IMR-90 (cell line): ENCODE measurements around the gene KRT7. TPM values are rescaled to one million over a fixed set of nuclear protein-coding genes. Genes with fewer than 3 reads are reported as not detected.

ENCODE experiments used
- ATAC-seq: fragments of 200-7000 bp; cut with Tn5 transposase; 2 replicates; pipeline ENCODE4 v1.9.1; 2020; ENCODE audit warnings: low read depth, mild to moderate bottlenecking, moderate library complexity
- BruUV-seq: library from RNA; stranded (reverse); fragments of 400-500 nt; replicated peaks from 2 replicates; lab custom pipeline; 2021; lab: Mats Ljungman, UMichigan
- CTCF ChIA-PET: fragments of 300-600 bp; formaldehyde crosslinking; extraction: SDS; loops from one replicate; lab custom pipeline; 2021; ENCODE audit warnings: antibody characterized with exemption; lab: Yijun Ruan, JAX
- POLR2A ChIA-PET: fragments of 300-600 bp; sonication (Branson Sonifier 250); formaldehyde crosslinking; loops from one replicate; lab custom pipeline; 2022; ENCODE audit warnings: antibody characterized with exemption; ENCODE audit not compliant: unreplicated experiment; lab: Charles Lee
- DNase-seq: peaks from one replicate; pipeline ENCODE4 v3.0.0; 2013
- H2AFZ ChIP-seq: replicated peaks from 2 replicates; pipeline ENCODE3; 2013; ENCODE audit warnings: low read length, mild to moderate bottlenecking; ENCODE audit not compliant: poor library complexity
- H2AK5ac ChIP-seq: 2 replicates; pipeline ENCODE4 v1.6.1; 2013; ENCODE audit warnings: low read depth, low read length, inconsistent platforms
- H2AK9ac ChIP-seq: replicated peaks from 2 replicates; pipeline ENCODE3; 2013; ENCODE audit warnings: mild to moderate bottlenecking, low read depth, low read length, moderate library complexity; ENCODE audit not compliant: poor library complexity
- H2BK120ac ChIP-seq: 2 replicates; pipeline ENCODE4 v1.6.1; 2013; ENCODE audit warnings: low read depth, low read length, inconsistent platforms
- H2BK15ac ChIP-seq: 3 replicates; pipeline ENCODE4 v1.6.1; 2013; ENCODE audit warnings: low read depth, low read length, inconsistent platforms
- H2BK20ac ChIP-seq: 2 replicates; pipeline ENCODE4 v1.6.1; 2013; ENCODE audit warnings: low read depth, mild to moderate bottlenecking, inconsistent platforms, low read length, moderate library complexity
- H2BK5ac ChIP-seq: 2 replicates; pipeline ENCODE4 v1.6.1; 2013; ENCODE audit warnings: mild to moderate bottlenecking, low read depth, low read length, inconsistent platforms; ENCODE audit not compliant: poor library complexity, severe bottlenecking
- H3K14ac ChIP-seq: replicated peaks from 2 replicates; pipeline ENCODE4 v1.6.1; 2013; ENCODE audit warnings: low read depth, low read length, inconsistent platforms
- H3K18ac ChIP-seq: 2 replicates; pipeline ENCODE4 v1.6.1; 2013; ENCODE audit warnings: low read depth, low read length, control low read depth
- H3K23ac ChIP-seq: 2 replicates; pipeline ENCODE4 v1.6.1; 2013; ENCODE audit warnings: low read depth, low read length, inconsistent platforms
- H3K27ac ChIP-seq: 2 replicates; pipeline ENCODE4 v1.5.1; 2013; ENCODE audit warnings: mild to moderate bottlenecking, control low read depth, low read length; ENCODE audit not compliant: insufficient read depth
- H3K27me3 ChIP-seq: 2 replicates; pipeline ENCODE4 v1.6.1; 2013; ENCODE audit warnings: low read length; ENCODE audit not compliant: control insufficient read depth, insufficient read depth
- H3K36me3 ChIP-seq: 2 replicates; pipeline ENCODE4 v1.6.1; 2013; ENCODE audit warnings: low read length, mixed read lengths; ENCODE audit not compliant: control insufficient read depth, insufficient read depth
- H3K4ac ChIP-seq: 2 replicates; pipeline ENCODE4 v1.6.1; 2013; ENCODE audit warnings: low read depth, low read length, inconsistent platforms
- H3K4me1 ChIP-seq: 2 replicates; pipeline ENCODE4 v1.6.1; 2013; ENCODE audit warnings: low read length, mixed read lengths; ENCODE audit not compliant: control insufficient read depth, insufficient read depth
- H3K4me2 ChIP-seq: 2 replicates; pipeline ENCODE4 v1.6.1; 2013; ENCODE audit warnings: low read depth, mild to moderate bottlenecking, control low read depth, low read length, moderate library complexity
- H3K4me3 ChIP-seq: 2 replicates; pipeline ENCODE4 v1.5.1; 2013; ENCODE audit warnings: low read depth, mild to moderate bottlenecking, control low read depth, low read length, moderate library complexity; ENCODE audit not compliant: insufficient read depth
- H3K56ac ChIP-seq: 2 replicates; pipeline ENCODE4 v1.6.1; 2013; ENCODE audit warnings: low read length, inconsistent platforms; ENCODE audit not compliant: insufficient read depth; ENCODE audit errors: extremely low read depth
- H3K79me1 ChIP-seq, 2 experiments: 2 replicates each; pipeline ENCODE4 v1.6.1; 2013; ENCODE audit warnings: low read length in 2 of 2, inconsistent platforms in 1 of 2, low read depth in 1 of 2
- H3K9ac ChIP-seq: 2 replicates; pipeline ENCODE4 v1.6.1; 2013; ENCODE audit warnings: low read depth, low read length, control low read depth
- H3K9me1 ChIP-seq: 2 replicates; pipeline ENCODE4 v1.6.1; 2013; ENCODE audit warnings: low read length, inconsistent platforms; ENCODE audit not compliant: insufficient read depth
- H3K9me3 ChIP-seq: 2 replicates; pipeline ENCODE4 v1.6.1; 2013; ENCODE audit warnings: low read length; ENCODE audit not compliant: control insufficient read depth, insufficient read depth
- H4K20me1 ChIP-seq: 2 replicates; pipeline ENCODE4 v1.6.1; 2013; ENCODE audit warnings: low read length, inconsistent platforms; ENCODE audit not compliant: insufficient read depth
- H4K5ac ChIP-seq: 2 replicates; pipeline ENCODE4 v1.6.1; 2013; ENCODE audit warnings: mild to moderate bottlenecking, low read depth, low read length, control low read depth
- H4K8ac ChIP-seq, 2 experiments: 2 replicates each; pipeline ENCODE4 v1.6.1; 2013; ENCODE audit warnings: low read depth in 2 of 2, low read length in 2 of 2, control low read depth in 1 of 2, inconsistent platforms in 1 of 2
- H4K91ac ChIP-seq: 2 replicates; pipeline ENCODE4 v1.6.1; 2013; ENCODE audit warnings: low read depth, low read length, inconsistent platforms; ENCODE audit not compliant: insufficient read depth
- BHLHE40 ChIP-seq: fragments of 150-350 bp; IDR thresholded peaks from 2 replicates; pipeline ENCODE4 v1.6.1; 2016; ENCODE audit warnings: mild to moderate bottlenecking, low read depth, low read length
- CEBPB ChIP-seq: IDR thresholded peaks from 2 replicates; pipeline ENCODE4 v1.6.1; 2012; ENCODE audit warnings: low read depth, low read length, improper control_type of control experiment
- CHD1 ChIP-seq: IDR thresholded peaks from 2 replicates; pipeline ENCODE4 v1.6.1; 2012; ENCODE audit warnings: low read depth, low read length, improper control_type of control experiment
- CTCF ChIP-seq: conservative IDR thresholded peaks from 2 replicates; pipeline ENCODE4 v1.5.1; 2012; ENCODE audit warnings: mild to moderate bottlenecking, low read depth, low read length, improper control_type of control experiment
- ELK1 ChIP-seq: fragments of 150-350 bp; IDR thresholded peaks from 2 replicates; pipeline ENCODE4 v1.6.1; 2016; ENCODE audit warnings: low read depth, mild to moderate bottlenecking, low read length, moderate library complexity, borderline replicate concordance
- FOS ChIP-seq: fragments of 150-350 bp; IDR thresholded peaks from 2 replicates; pipeline ENCODE4 v1.6.1; 2016; ENCODE audit warnings: low read depth, low read length
- MAFK ChIP-seq: IDR thresholded peaks from 2 replicates; pipeline ENCODE4 v1.6.1; 2012; ENCODE audit warnings: low read depth, low read length, improper control_type of control experiment
- MAZ ChIP-seq: IDR thresholded peaks from 2 replicates; pipeline ENCODE4 v1.6.1; 2012; ENCODE audit warnings: low read depth, mild to moderate bottlenecking, low read length, improper control_type of control experiment, moderate library complexity, borderline replicate concordance
- MXI1 ChIP-seq: IDR thresholded peaks from 2 replicates; pipeline ENCODE4 v1.6.1; 2012; ENCODE audit warnings: low read depth, mild to moderate bottlenecking, low read length, moderate library complexity, borderline replicate concordance
- NFE2L2 ChIP-seq: fragments of 150-350 bp; IDR thresholded peaks from 2 replicates; pipeline ENCODE4 v1.6.1; 2016; ENCODE audit warnings: low read depth, mild to moderate bottlenecking, low read length
- POLR2A ChIP-seq: IDR thresholded peaks from 2 replicates; pipeline ENCODE4 v1.6.1; 2012; ENCODE audit warnings: mild to moderate bottlenecking, low read depth, low read length
- RAD21 ChIP-seq: IDR thresholded peaks from 2 replicates; pipeline ENCODE4 v1.6.1; 2012; ENCODE audit warnings: low read length, improper control_type of control experiment
- RCOR1 ChIP-seq: IDR thresholded peaks from 2 replicates; pipeline ENCODE4 v1.6.1; 2012; ENCODE audit warnings: mild to moderate bottlenecking, low read length, improper control_type of control experiment; ENCODE audit not compliant: insufficient replicate concordance
- RFX5 ChIP-seq: IDR thresholded peaks from 2 replicates; pipeline ENCODE4 v1.8.0; 2012; ENCODE audit warnings: low read depth, mild to moderate bottlenecking, low read length, moderate library complexity
- SMC3 ChIP-seq: fragments of 150-350 bp; IDR thresholded peaks from 2 replicates; pipeline ENCODE4 v1.6.1; 2016; ENCODE audit warnings: low read depth, mild to moderate bottlenecking, antibody characterized with exemption, low read length, moderate library complexity
- USF2 ChIP-seq: fragments of 150-350 bp; IDR thresholded peaks from 2 replicates; pipeline ENCODE4 v1.6.1; 2017; ENCODE audit warnings: mild to moderate bottlenecking, antibody characterized with exemption, low read length, low read depth
- WGBS, 2 experiments: methylation state at CpG; one replicate each; pipeline versions ENCODE4 v1.1.5 to v1.1.7; 2013; ENCODE audit warnings: missing lambda C conversion rate in 2 of 2; ENCODE audit not compliant: insufficient read length in 1 of 2; ENCODE audit errors: extremely low coverage in 2 of 2; 5-methylcytosine and 5-hydroxymethylcytosine counted together
- dilution Hi-C: fragments of 300-500 bp; cut with HindIII; formaldehyde crosslinking; loops from one replicate; pipeline ENCODE4 v1.14.3; 2018; ENCODE audit warnings: low sequenced_read_pairs; ENCODE audit not compliant: unreplicated experiment
- in situ Hi-C: fragments of 300-500 bp; cut with MboI; formaldehyde crosslinking; loops from 3 replicates; pipeline ENCODE4 v1.14.3; 2019; ENCODE audit warnings: low sequenced_read_pairs, inconsistent platforms, mixed read lengths
- intact Hi-C: fragments of 100-400 bp; cut with micrococcal nuclease; formaldehyde crosslinking; loops from 2 replicates; pipeline ENCODE4 v1.10.0; 2022
- polyA plus RNA-seq, 3 experiments: library from polyadenylated mRNA; depleted of rRNA; stranded (reverse); fragments of >200 nt; gene quantifications; 2 replicates each; pipeline ENCODE4 v1.2.3, GENCODE V29; 2012; ENCODE audit warnings: low replicate concordance in 1 of 3
- total RNA-seq: library from RNA; depleted of rRNA; stranded (reverse); fragments of >200 nt; gene quantifications from 2 replicates; pipeline ENCODE4 v1.2.3, GENCODE V29; 2012

Gene KRT7
- total and polyA plus RNA-seq, 2 of the 4 experiments (the other 2 are of a cell fraction): 0.54 to 1.7 TPM

GRCh38 chr12:52267266-52267665 is 34.2 kb downstream of the KRT7 start:
- H3K14ac ChIP-seq: no peak overlapping the region
- no peak overlapping the region for H3K9ac ChIP-seq
- H3K18ac ChIP-seq: no peak overlapping the region
- no peak overlapping the region for H3K27ac ChIP-seq
- H3K56ac ChIP-seq: no peak overlapping the region
- no peak overlapping the region for H2BK5ac ChIP-seq
- intact Hi-C loops: no loop called here
- H3K23ac ChIP-seq: no peak overlapping the region
- no peaks in the 10 kb centered on the region for H3K9me1 ChIP-seq
- dilution Hi-C loops: no loop called here
- ChIA-PET POLR2A (no interaction called here), CTCF (interaction anchor here (3.3 kb wide), 1 partner anchor 12 kb away, joined by 14 read pairs; no protein-coding TSS in a partner anchor)
- H3K27me3 ChIP-seq: peaks cover 14% of the 10 kb centered on the region
- in situ Hi-C loops: no loop called here
- DNase-seq (no peak), ATAC-seq (no peak)
- no peak overlapping the region for H4K8ac ChIP-seq
- peaks cover 2% of the 10 kb centered on the region for H3K4me1 ChIP-seq
- H4K91ac ChIP-seq: no peak overlapping the region
- H2AK9ac ChIP-seq: no peak overlapping the region
- no peak overlapping the region for H2BK120ac ChIP-seq
- H3K36me3 ChIP-seq: no peaks in the 10 kb centered on the region
- no peak overlapping the region for H2AK5ac ChIP-seq
- WGBS, 2 experiments: 60% methylated on average over 1 of the region's 3 CpGs; no CpG with 5 or more reads in 1 of the 2 experiments
- H2AFZ ChIP-seq: no peak overlapping the region
- no peak overlapping the region for H3K4ac ChIP-seq
- H2BK20ac ChIP-seq: no peak overlapping the region
- H3K4me3 ChIP-seq: no peak overlapping the region
- no peak overlapping the region for H2BK15ac ChIP-seq
- H4K20me1 ChIP-seq: no peaks in the 10 kb centered on the region
- peaks cover 2% of the 10 kb centered on the region; the same call in 1 of the 2 replicates for H3K9me3 ChIP-seq
- no peak overlapping the region for H4K5ac ChIP-seq
- no peak overlapping the region for H3K4me2 ChIP-seq
- BruUV-seq: no TSS peak
- no peaks in the 10 kb centered on the region for H3K79me1 ChIP-seq
- TF ChIP-seq NFE2L2 (no peak), RFX5 (no peak), RAD21 (no peak), BHLHE40 (no peak), CTCF (no peak), FOS (no peak), SMC3 (no peak), CEBPB (no peak), POLR2A (no peak), MAFK (no peak), MAZ (no peak), USF2 (no peak), MXI1 (no peak), ELK1 (no peak), CHD1 (no peak), RCOR1 (no peak)
